Mesendoderm (in vitro differentiated cells): ENCODE measurements around the gene RUNX3.

Experiments used
- DNase-seq: peaks from one replicate; pipeline ENCODE4 v3.0.0; 2013
- H2AK5ac ChIP-seq: 2 replicates; pipeline ENCODE4 v1.6.1; 2013; ENCODE audit warnings: low read length, inconsistent platforms
- H2BK120ac ChIP-seq: 2 replicates; pipeline ENCODE4 v1.6.1; 2013; ENCODE audit warnings: low read depth, mild to moderate bottlenecking, low read length, moderate library complexity, mixed read lengths
- H2BK15ac ChIP-seq: replicated peaks from 2 replicates; pipeline ENCODE4 v1.6.1; 2013; ENCODE audit warnings: low read depth, mild to moderate bottlenecking, moderate library complexity
- H2BK5ac ChIP-seq: 2 replicates; pipeline ENCODE4 v1.6.1; 2013; ENCODE audit warnings: low read length, inconsistent platforms
- H3K18ac ChIP-seq: 2 replicates; pipeline ENCODE4 v1.6.1; 2013; ENCODE audit warnings: mild to moderate bottlenecking, low read length, mixed read lengths
- H3K23ac ChIP-seq: one replicate; pipeline ENCODE4 v1.6.1; 2013; ENCODE audit warnings: low read length
- H3K27ac ChIP-seq: 2 replicates; pipeline ENCODE4 v1.5.1; 2013; ENCODE audit warnings: low read depth, mild to moderate bottlenecking, inconsistent platforms, low read length, moderate library complexity
- H3K27me3 ChIP-seq: 2 replicates; pipeline ENCODE4 v1.6.1; 2013; ENCODE audit warnings: low read length, control low read depth, mild to moderate bottlenecking, inconsistent platforms; ENCODE audit not compliant: insufficient read depth, poor library complexity
- H3K36me3 ChIP-seq: 2 replicates; pipeline ENCODE4 v1.6.1; 2013; ENCODE audit warnings: low read length, inconsistent platforms; ENCODE audit not compliant: control insufficient read depth, insufficient read depth
- H3K4ac ChIP-seq: one replicate; pipeline ENCODE4 v1.6.1; 2013; ENCODE audit warnings: low read depth, mild to moderate bottlenecking, low read length, moderate library complexity
- H3K4me1 ChIP-seq: 2 replicates; pipeline ENCODE4 v1.6.1; 2013; ENCODE audit warnings: low read depth, low read length, inconsistent platforms; ENCODE audit not compliant: control insufficient read depth
- H3K4me2 ChIP-seq: 2 replicates; pipeline ENCODE4 v1.6.1; 2013; ENCODE audit warnings: low read length
- H3K4me3 ChIP-seq: 2 replicates; pipeline ENCODE4 v1.5.1; 2013; ENCODE audit warnings: mild to moderate bottlenecking, low read length
- H3K56ac ChIP-seq: one replicate; pipeline ENCODE4 v1.6.1; 2013; ENCODE audit warnings: low read length
- H3K79me1 ChIP-seq: 2 replicates; pipeline ENCODE4 v1.6.1; 2013; ENCODE audit warnings: low read length, inconsistent platforms
- H3K79me2 ChIP-seq: 2 replicates; pipeline ENCODE4 v1.6.1; 2013; ENCODE audit warnings: mild to moderate bottlenecking, low read length; ENCODE audit not compliant: control insufficient read depth, insufficient read depth
- H3K9ac ChIP-seq: 2 replicates; pipeline ENCODE4 v1.6.1; 2013; ENCODE audit warnings: low read length, inconsistent platforms
- H4K5ac ChIP-seq: one replicate; pipeline ENCODE4 v1.6.1; 2013; ENCODE audit warnings: low read length
- H4K8ac ChIP-seq: one replicate; pipeline ENCODE4 v1.6.1; 2013; ENCODE audit warnings: low read depth, mild to moderate bottlenecking, control low read depth, low read length, moderate library complexity
- WGBS: extraction: QIAGEN DNeasy Blood & Tissue Kit; methylation state at CpG from one replicate; pipeline ENCODE4 v1.1.7; 2013; ENCODE audit warnings: low lambda C conversion rate, missing lambda C conversion rate; ENCODE audit not compliant: insufficient coverage; ENCODE audit errors: extremely low coverage; 5-methylcytosine and 5-hydroxymethylcytosine counted together

Gene RUNX3

GRCh38 chr1:24957016-24957807 is 27.1 kb upstream of the RUNX3 start:
- Histone ChIP-seq H3K4me1 (no peaks in the 10 kb centered on the region), H3K79me2 (no peaks in the 10 kb centered on the region), H3K4ac (no peak overlapping the region), H2BK5ac (no peak overlapping the region), H3K18ac (no peak overlapping the region), H3K23ac (no peak overlapping the region), H3K9ac (no peak overlapping the region), H3K27me3 (no peaks in the 10 kb centered on the region), H3K27ac (no peak overlapping the region), H3K36me3 (no peaks in the 10 kb centered on the region), H2BK15ac (no peak overlapping the region), H4K5ac (no peak overlapping the region), H3K56ac (no peak overlapping the region), H2BK120ac (no peak overlapping the region), H3K4me3 (no peak overlapping the region), H2AK5ac (no peak overlapping the region), H4K8ac (no peak overlapping the region), H3K4me2 (no peak overlapping the region), H3K79me1 (no peaks in the 10 kb centered on the region)
- no CpG with 5 or more reads among the region's 16 CpGs for WGBS
- DNase-seq, result no peak

DNA sequence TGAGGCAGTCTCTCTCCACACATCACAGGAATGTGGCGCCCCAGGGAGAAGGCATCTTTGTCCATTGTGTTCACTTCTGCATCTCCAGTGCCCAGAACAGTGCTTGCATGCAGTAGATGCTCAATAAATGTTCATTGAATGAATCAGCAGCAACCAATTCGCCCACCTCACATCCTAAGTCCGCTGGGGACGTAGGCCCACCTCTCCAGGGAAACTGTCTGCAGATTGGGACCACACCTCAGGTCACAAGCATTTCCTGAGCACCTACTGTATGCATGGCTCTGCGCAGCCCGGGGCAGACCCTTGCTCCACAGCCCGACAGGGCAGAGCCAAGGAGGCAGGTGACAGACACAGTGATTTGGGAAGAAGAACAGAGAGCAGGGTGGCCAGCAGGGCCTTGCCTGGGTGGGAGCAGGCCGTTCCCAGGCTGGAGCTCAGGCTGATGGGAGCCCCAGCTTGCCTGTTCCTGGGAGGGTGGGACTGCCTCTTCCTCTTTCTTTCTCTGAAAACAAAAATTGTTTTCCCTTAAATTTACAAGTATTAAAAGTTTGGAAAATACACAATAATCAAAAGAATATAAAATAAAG is 25.8 kb upstream of the RUNX3 start:
- Histone ChIP-seq H3K79me2 (no peaks in the 10 kb centered on the region), H2BK120ac (no peak overlapping the region), H3K56ac (no peak overlapping the region), H2BK5ac (no peak overlapping the region), H3K4me1 (no peaks in the 10 kb centered on the region), H4K5ac (no peak overlapping the region), H3K4me3 (no peak overlapping the region), H3K27me3 (no peaks in the 10 kb centered on the region), H3K4ac (no peak overlapping the region), H4K8ac (no peak overlapping the region), H3K4me2 (no peak overlapping the region), H2BK15ac (no peak overlapping the region), H3K23ac (no peak overlapping the region), H2AK5ac (no peak overlapping the region), H3K18ac (no peak overlapping the region), H3K9ac (no peak overlapping the region), H3K79me1 (no peaks in the 10 kb centered on the region), H3K27ac (no peak overlapping the region), H3K36me3 (no peaks in the 10 kb centered on the region)
- DNase-seq, result no peak
- no CpG with 5 or more reads among the region's 8 CpGs for WGBS

- Histone ChIP-seq H3K18ac (no peak overlapping the region), H3K4me1 (no peaks in the 10 kb centered on the region), H3K79me2 (no peaks in the 10 kb centered on the region), H2BK15ac (no peak overlapping the region), H3K27me3 (no peaks in the 10 kb centered on the region), H2BK120ac (no peak overlapping the region), H3K4me3 (no peak overlapping the region), H4K5ac (no peak overlapping the region), H2BK5ac (no peak overlapping the region), H3K23ac (no peak overlapping the region), H3K36me3 (no peaks in the 10 kb centered on the region), H4K8ac (no peak overlapping the region), H2AK5ac (no peak overlapping the region), H3K4ac (no peak overlapping the region), H3K4me2 (no peak overlapping the region), H3K79me1 (no peaks in the 10 kb centered on the region), H3K27ac (no peak overlapping the region), H3K56ac (no peak overlapping the region), H3K9ac (no peak overlapping the region)
- WGBS, result no CpG with 5 or more reads among the region's 5 CpGs
- no peak for DNase-seq
Measured at GRCh38 chr1:24955161-24955560, 25.1 kb upstream of the RUNX3 start.

- Histone ChIP-seq H3K79me1 (no peaks in the 10 kb centered on the region), H4K8ac (no peak overlapping the region), H3K27ac (no peak overlapping the region), H3K4me3 (no peak overlapping the region), H3K18ac (no peak overlapping the region), H3K56ac (no peak overlapping the region), H4K5ac (no peak overlapping the region), H3K9ac (no peak overlapping the region), H3K4me1 (no peaks in the 10 kb centered on the region), H3K23ac (no peak overlapping the region), H3K27me3 (no peaks in the 10 kb centered on the region), H3K4me2 (no peak overlapping the region), H2BK120ac (no peak overlapping the region), H3K79me2 (no peaks in the 10 kb centered on the region), H3K4ac (no peak overlapping the region), H2BK15ac (no peak overlapping the region), H2AK5ac (no peak overlapping the region), H2BK5ac (no peak overlapping the region), H3K36me3 (no peaks in the 10 kb centered on the region)
- no peak for DNase-seq
- no CpG with 5 or more reads among the region's 11 CpGs for WGBS
Measured at GRCh38 chr1:24954631-24955030, 24.6 kb upstream of the RUNX3 start.

DNA sequence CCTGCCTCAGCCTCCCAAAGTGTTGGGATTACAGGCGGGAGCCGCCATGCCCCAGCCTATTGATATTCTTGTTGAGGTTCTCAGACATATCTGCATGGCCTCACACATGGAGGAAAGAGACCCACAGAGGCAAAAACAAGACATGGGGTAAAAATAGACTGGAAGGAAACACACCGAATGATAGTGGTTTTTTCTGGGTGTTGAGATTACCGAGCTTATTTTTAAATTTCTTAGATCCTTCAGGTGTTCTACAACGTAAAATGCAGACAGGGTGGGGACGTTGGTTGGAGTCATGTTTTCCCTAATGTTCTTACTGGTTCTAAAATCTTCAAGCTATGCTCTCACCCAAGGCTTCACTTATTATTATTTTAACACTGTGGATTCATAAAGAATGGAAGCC is 23.9 kb upstream of the RUNX3 start:
- Histone ChIP-seq H3K23ac (no peak overlapping the region), H2BK5ac (no peak overlapping the region), H3K79me2 (no peaks in the 10 kb centered on the region), H3K27ac (no peak overlapping the region), H4K5ac (no peak overlapping the region), H3K56ac (no peak overlapping the region), H3K4me2 (no peak overlapping the region), H3K4me3 (no peak overlapping the region), H3K36me3 (no peaks in the 10 kb centered on the region), H2AK5ac (no peak overlapping the region), H2BK15ac (no peak overlapping the region), H3K4me1 (no peaks in the 10 kb centered on the region), H3K18ac (no peak overlapping the region), H3K79me1 (no peaks in the 10 kb centered on the region), H3K4ac (no peak overlapping the region), H3K9ac (no peak overlapping the region), H2BK120ac (no peak overlapping the region), H4K8ac (no peak overlapping the region), H3K27me3 (no peaks in the 10 kb centered on the region)
- WGBS, result no CpG with 5 or more reads among the region's 6 CpGs
- no peak for DNase-seq
